ENCODE measurements around the gene PHF5A.
A peak's percentile ranks its signal among the peaks of the same experiment; 100 is the strongest.
"Not testable (repeated sequence)": the region's sequence is repeated elsewhere in the genome, so short reads cannot be mapped to it uniquely, and the experiment has no call there.

Gene PHF5A

GRCh38 chr22:41487037-41487935 lies 18.8 kb upstream of the PHF5A start:
- DNase-seq (ENCODE audit: low spot score) = no peak

GRCh38 chr22:41485033-41485432 lies 16.5 kb upstream of the PHF5A start:
- DNase-seq (ENCODE audit: low spot score) = no peak

- no peak for DNase-seq (ENCODE audit: low spot score)
Measured at GRCh38 chr22:41482319-41482935, 13.9 kb upstream of the PHF5A start.

- no peak for DNase-seq (ENCODE audit: low spot score)
Measured at GRCh38 chr22:41481925-41482318, 13.4 kb upstream of the PHF5A start.

- no peak for DNase-seq (ENCODE audit: low spot score)
Measured at GRCh38 chr22:41481131-41481830, 12.8 kb upstream of the PHF5A start.

DNA sequence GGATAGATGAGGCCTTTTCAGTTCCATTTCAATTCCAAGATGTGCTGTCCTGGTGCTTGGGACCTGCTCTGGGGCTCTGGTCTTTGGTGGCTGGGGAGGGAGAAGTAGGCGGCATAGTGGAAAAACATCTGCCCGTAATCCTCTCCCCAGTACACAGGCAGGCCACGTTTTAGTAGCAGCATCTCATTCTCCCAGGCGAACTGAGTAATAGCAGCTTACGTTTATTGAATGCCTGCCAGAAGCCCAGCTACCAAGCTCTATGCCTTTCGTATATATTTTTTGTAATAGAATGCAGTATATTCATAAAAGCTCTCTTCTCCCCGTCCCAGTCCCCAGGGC lies 11.9 kb upstream of the PHF5A start:
- no peak for DNase-seq (ENCODE audit: low spot score)

GRCh38 chr22:41479671-41480396 lies 11.3 kb upstream of the PHF5A start:
- DNase-seq (ENCODE audit: low spot score) = no peak

GRCh38 chr22:41478891-41479521 lies 10.5 kb upstream of the PHF5A start:
- DNase-seq (ENCODE audit: low spot score) = no peak

DNA sequence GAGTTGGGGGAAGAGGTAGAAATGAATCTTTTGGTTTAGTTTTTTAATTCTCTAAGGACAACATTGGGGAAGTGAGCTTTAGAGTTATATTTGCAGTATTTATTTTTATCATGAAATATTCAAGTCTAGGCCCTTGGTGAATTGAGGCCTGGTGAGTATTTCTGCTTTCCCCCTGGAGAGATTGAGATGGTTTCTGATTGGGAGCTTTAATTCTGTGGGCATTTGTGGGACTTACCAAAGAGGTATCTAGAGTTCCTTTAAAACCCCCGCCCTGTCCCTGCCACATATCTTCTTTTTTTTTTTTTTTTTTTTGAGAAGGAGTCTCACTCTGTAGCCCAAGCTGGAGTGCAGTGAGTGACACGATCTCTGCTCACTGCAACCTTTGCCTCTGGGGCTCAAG lies 10.0 kb upstream of the PHF5A start:
- no peak for DNase-seq (ENCODE audit: low spot score)

GRCh38 chr22:41474872-41475451 lies 6.5 kb upstream of the PHF5A start:
- DNase-seq (ENCODE audit: low spot score) = no peak

- DNase-seq (ENCODE audit: low spot score) = no peak
Measured at GRCh38 chr22:41471568-41471967, 3.1 kb upstream of the PHF5A start.

DNA sequence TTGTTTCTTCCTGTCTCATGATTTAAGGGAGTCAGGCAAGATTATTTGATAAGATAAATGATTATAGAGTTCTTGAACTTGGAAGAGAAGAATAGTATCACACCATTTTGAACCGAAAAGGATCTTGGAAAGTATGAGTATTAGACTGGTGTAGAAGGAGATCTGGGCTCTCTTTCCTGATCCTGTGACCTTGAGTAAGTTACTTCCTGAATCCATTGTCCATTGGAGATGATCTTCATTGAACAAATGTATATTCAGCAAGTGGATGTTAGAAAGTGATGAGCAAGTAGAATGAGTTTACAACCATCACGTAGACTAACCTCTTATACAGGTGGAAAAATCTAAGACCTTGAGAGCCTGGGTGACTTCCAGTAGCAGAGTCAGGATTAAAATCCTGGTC lies 2.4 kb upstream of the PHF5A start:
- DNase-seq (ENCODE audit: low spot score) = no peak

DNA sequence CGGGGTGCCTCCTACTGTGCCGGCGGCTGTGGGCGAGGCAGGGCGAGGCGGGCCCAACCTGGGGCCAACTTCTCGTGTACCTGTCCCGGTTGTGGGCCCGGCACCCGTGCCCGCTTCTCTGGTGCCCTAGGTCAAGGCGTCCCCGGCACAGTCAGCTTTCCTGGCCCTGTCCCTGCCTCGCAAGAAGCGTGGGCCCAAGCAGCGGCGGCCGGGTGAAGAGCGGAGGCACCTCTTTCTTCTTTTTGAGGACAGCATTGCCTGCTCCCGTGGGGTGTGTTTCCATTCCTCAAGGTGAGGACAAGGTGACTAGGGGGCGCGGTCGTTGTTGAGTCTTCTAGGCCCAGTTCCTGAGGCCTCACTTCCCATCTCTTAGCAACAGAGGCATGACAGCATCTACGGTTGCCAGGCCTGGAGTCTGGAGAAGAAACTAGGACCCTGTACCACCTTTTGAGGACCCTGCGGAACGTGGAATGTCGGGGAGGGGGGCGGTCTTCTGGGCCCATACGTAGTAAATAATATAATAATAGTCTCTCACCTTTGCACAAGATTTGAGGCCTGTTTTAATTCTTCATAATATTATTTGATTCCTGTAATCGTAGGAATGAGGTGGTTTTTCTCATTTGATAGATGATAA lies 843 bp upstream of the PHF5A start:
- DNase-seq (ENCODE audit: low spot score) = peak; percentile 71

DNA sequence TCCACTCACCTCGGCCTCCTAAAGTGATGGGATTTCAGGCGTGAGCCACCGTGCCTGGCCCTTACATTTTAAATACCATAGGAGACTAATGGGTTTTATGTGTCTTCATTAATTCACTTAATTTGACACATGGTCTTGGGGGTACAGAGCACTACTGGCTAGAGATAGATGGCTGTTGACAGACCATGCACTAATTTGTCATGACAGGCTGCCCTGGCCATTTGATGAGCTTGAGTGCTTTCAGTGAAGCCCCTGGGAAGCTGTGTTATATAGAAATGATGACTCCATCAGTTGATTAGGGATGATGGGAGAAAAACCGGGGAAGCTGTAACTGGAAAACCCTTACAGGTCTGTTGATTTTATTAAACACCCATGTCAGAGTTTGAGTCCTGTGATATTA lies 6.6 kb downstream of the PHF5A start:
- DNase-seq (ENCODE audit: low spot score) = no peak

- not testable (repeated sequence) for DNase-seq (ENCODE audit: low spot score)
Measured at GRCh38 chr22:41460071-41460470, 8.4 kb downstream of the PHF5A start.

DNA sequence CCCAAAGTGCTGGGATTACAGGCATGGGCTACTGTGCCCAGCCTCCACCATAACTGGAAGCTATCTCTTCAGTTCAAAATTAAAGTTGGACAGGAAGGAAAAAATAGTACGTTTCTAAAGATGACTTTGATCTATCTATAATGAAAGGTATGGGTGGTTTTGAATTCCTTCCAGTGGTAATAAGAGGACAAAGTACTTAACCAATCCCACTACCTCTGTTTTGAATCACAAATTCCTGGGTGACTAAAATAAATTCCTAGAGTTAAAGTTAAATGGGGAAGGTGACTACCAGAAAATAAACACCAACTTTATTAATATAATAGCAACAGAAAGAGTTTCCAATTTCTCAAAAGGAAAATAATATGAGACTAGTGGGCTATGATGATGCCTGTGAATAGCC lies 9.1 kb downstream of the PHF5A start:
- DNase-seq (ENCODE audit: low spot score) = no peak

GRCh38 chr22:41458161-41458728 lies 10.2 kb downstream of the PHF5A start:
- DNase-seq (ENCODE audit: low spot score) = no peak

DNA sequence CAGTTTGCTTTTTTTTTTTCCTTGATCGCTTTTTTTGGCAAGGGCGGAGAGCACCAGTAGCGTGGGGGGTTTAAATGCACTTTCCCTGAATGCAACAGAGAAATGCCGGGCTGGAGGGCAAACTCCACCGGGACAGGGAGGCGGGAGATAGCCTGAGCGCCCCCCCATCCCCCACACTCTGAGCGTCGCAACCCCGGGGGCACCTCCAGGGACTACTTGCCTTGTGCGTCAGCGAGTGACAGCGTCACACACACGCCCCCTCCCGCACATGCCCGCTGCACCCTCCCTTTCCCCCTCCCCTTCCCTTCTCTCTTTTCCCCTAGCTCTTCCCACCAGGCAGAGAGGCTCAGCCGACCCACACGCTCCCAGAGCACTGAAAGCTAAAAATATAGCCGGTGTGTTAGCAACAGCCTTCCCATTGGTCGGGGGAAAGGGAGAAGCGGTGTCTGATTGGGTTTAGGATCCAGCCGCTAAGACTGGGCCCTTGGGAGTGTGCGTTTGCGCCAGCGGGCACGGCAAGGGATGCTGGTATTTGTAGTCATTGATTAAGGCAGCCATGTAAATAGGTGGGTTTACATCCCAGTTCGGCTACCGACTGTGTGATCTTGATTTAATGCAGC lies 20.2 kb downstream of the PHF5A start:
- DNase-seq (ENCODE audit: low spot score) = peak; percentile 99

DNA sequence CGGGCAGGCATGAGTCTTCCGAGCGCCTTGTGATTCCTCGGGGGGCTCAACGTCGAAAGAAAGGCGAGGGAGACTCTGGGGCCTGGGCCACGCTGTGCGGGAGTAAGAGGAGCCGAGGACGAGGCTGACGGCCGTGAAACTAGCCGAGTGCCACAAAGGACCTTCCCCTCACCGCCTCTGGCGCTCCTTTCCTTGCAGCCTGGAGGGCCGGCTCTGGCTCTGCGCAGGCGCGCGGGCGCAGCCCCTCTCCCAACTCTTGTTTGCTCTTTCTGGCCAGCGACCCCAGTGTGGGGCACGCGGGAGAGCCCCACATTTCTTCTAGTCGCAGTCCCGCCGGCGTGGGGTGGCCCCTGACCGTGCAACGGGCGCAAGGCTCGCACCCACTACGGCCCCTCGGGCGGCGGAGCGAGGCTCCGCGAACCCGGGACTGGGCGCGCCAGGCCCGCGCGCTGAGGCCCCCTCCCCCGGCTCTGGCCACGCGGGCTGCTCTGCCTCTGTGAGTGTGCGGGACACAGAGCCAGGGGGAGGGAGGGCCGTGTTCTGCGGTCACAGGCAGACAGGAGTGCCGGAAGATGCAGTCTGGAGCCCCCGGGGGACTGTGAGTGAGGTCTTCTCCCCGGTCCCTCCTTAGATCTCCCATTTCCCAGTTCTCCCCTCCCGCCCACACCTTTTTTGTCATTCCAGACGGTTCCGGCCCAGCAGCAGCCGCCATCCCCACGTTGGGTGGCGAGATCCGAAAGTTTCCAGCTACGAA lies 20.9 kb downstream of the PHF5A start:
- DNase-seq (ENCODE audit: low spot score) = peak; percentile 76
